ENCODE measurements around the gene GARS1.

Gene GARS1

GRCh38 chr7:30664184-30664885, 69.7 kb downstream of the GARS1 start:
- Histone ChIP-seq H3K4me3 (ENCODE audit: low read length in 2 of 2) (no peak overlapping the region), H3K27ac (ENCODE audit: low read length) (no peak overlapping the region), H3K9me3 (ENCODE audit: control insufficient read depth in 2 of 2, low read length in 2 of 2) (no peaks in the 10 kb centered on the region), H3K4me1 (ENCODE audit: control insufficient read depth, insufficient read depth, low read length) (no peaks in the 10 kb centered on the region), H3K27me3 (ENCODE audit: control insufficient read depth in 1 of 2, insufficient read depth in 2 of 2, low read length in 2 of 2) (peaks cover 0 to 7% of the 10 kb centered on the region in 2 donors), H3K9ac (ENCODE audit: low read length in 2 of 2) (no peak overlapping the region), H3K36me3 (ENCODE audit: control insufficient read depth in 2 of 2, insufficient read depth in 2 of 2, low read length in 2 of 2) (no peaks in the 10 kb centered on the region)

- Histone ChIP-seq H3K9me3 (ENCODE audit: control insufficient read depth in 2 of 2, low read length in 2 of 2) (no peaks in the 10 kb centered on the region), H3K4me3 (ENCODE audit: low read length in 2 of 2) (no peak overlapping the region), H3K27me3 (ENCODE audit: control insufficient read depth in 1 of 2, insufficient read depth in 2 of 2, low read length in 2 of 2) (peaks cover 0 to 7% of the 10 kb centered on the region in 2 donors), H3K4me1 (ENCODE audit: control insufficient read depth, insufficient read depth, low read length) (no peaks in the 10 kb centered on the region), H3K36me3 (ENCODE audit: control insufficient read depth in 2 of 2, insufficient read depth in 2 of 2, low read length in 2 of 2) (no peaks in the 10 kb centered on the region), H3K9ac (ENCODE audit: low read length in 2 of 2) (no peak overlapping the region), H3K27ac (ENCODE audit: low read length) (no peak overlapping the region)
These were observed 70.4 kb downstream of the GARS1 start for GRCh38 chr7:30665043-30665442.

GRCh38 chr7:30665449-30665848, 70.8 kb downstream of the GARS1 start:
- H3K27ac ChIP-seq (ENCODE audit: low read length): no peak overlapping the region
- H3K4me1 ChIP-seq (ENCODE audit: control insufficient read depth, insufficient read depth, low read length): no peaks in the 10 kb centered on the region

GRCh38 chr7:30667172-30667571, 72.5 kb downstream of the GARS1 start:
- H3K27ac ChIP-seq (ENCODE audit: low read length): no peak overlapping the region
- no peaks in the 10 kb centered on the region for H3K4me1 ChIP-seq (ENCODE audit: control insufficient read depth, insufficient read depth, low read length)
- H3K27me3 ChIP-seq (ENCODE audit: control insufficient read depth in 1 of 2, insufficient read depth in 2 of 2, low read length in 2 of 2): peaks cover 0 to 7% of the 10 kb centered on the region in 2 donors
- no peak overlapping the region for H3K4me3 ChIP-seq (ENCODE audit: low read length in 2 of 2)
- H3K9me3 ChIP-seq (ENCODE audit: control insufficient read depth in 2 of 2, low read length in 2 of 2): no peaks in the 10 kb centered on the region
- no peaks in the 10 kb centered on the region for H3K36me3 ChIP-seq (ENCODE audit: control insufficient read depth in 2 of 2, insufficient read depth in 2 of 2, low read length in 2 of 2)
- H3K9ac ChIP-seq (ENCODE audit: low read length in 2 of 2): no peak overlapping the region

More at GRCh38 chr7:30665449-30665848, 70.8 kb downstream of the GARS1 start:
- no peaks in the 10 kb centered on the region for H3K36me3 ChIP-seq (ENCODE audit: control insufficient read depth in 2 of 2, insufficient read depth in 2 of 2, low read length in 2 of 2)
- no peak overlapping the region for H3K4me3 ChIP-seq (ENCODE audit: low read length in 2 of 2)
- no peaks in the 10 kb centered on the region for H3K9me3 ChIP-seq (ENCODE audit: control insufficient read depth in 2 of 2, low read length in 2 of 2)
- peaks cover 0 to 7% of the 10 kb centered on the region in 2 donors for H3K27me3 ChIP-seq (ENCODE audit: control insufficient read depth in 1 of 2, insufficient read depth in 2 of 2, low read length in 2 of 2)
- H3K9ac ChIP-seq (ENCODE audit: low read length in 2 of 2): no peak overlapping the region

DNA sequence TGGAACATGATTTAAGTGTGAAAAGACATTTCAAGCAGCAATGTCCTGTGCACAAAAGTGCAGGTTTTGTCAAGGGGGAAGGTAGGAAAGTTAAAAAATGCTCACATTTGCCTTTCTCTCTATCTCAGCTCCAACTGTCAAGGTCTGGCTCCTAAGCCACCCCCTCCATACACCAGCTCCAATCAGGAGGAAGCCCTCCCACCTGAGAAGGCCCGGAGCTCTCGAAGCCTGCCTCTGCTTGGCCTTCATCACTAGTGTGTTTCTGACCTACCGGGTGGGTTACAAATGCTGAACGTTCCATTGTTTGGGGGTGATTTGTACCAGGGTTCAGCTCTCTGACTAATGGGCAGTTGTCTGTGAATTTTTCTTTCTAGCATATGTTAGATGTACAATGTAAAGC, 73.4 kb downstream of the GARS1 start:
- H3K36me3 ChIP-seq (ENCODE audit: control insufficient read depth in 2 of 2, insufficient read depth in 2 of 2, low read length in 2 of 2): no peaks in the 10 kb centered on the region
- H3K4me1 ChIP-seq (ENCODE audit: control insufficient read depth, insufficient read depth, low read length): no peaks in the 10 kb centered on the region
- H3K27me3 ChIP-seq (ENCODE audit: control insufficient read depth in 1 of 2, insufficient read depth in 2 of 2, low read length in 2 of 2): peaks cover 0 to 7% of the 10 kb centered on the region in 2 donors
- no peaks in the 10 kb centered on the region for H3K9me3 ChIP-seq (ENCODE audit: control insufficient read depth in 2 of 2, low read length in 2 of 2)
- no peak overlapping the region for H3K4me3 ChIP-seq (ENCODE audit: low read length in 2 of 2)
- H3K27ac ChIP-seq (ENCODE audit: low read length): no peak overlapping the region
- H3K9ac ChIP-seq (ENCODE audit: low read length in 2 of 2): no peak overlapping the region

GRCh38 chr7:30671793-30672465, 77.3 kb downstream of the GARS1 start:
- Histone ChIP-seq H3K9ac (ENCODE audit: low read length in 2 of 2) (no peak overlapping the region), H3K4me3 (ENCODE audit: low read length in 2 of 2) (no peak overlapping the region), H3K27me3 (ENCODE audit: control insufficient read depth in 1 of 2, insufficient read depth in 2 of 2, low read length in 2 of 2) (peaks cover 7 to 12% of the 10 kb centered on the region in 2 donors), H3K9me3 (ENCODE audit: control insufficient read depth in 2 of 2, low read length in 2 of 2) (no peaks in the 10 kb centered on the region), H3K36me3 (ENCODE audit: control insufficient read depth in 2 of 2, insufficient read depth in 2 of 2, low read length in 2 of 2) (no peaks in the 10 kb centered on the region), H3K27ac (ENCODE audit: low read length) (no peak overlapping the region), H3K4me1 (ENCODE audit: control insufficient read depth, insufficient read depth, low read length) (peaks cover 2% of the 10 kb centered on the region)

DNA sequence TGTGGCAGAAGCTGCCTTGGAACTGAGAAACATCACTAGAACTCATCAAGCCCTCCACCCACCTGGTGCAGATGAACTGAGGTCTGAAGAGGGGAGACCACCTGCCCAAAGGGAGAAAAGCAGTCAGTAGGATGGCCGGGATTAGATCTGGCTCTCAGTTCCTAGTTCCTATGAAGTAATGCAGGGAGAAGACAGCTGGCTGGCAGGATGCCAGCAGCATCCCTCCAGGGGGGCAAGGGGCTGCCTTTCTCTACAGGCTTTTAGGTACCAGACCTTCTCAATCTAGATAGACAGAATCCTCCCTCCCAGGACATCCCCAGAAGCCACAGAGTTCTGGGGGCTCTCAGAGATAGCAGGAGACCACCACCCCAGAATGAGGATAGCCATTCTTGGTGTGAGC, 79.7 kb downstream of the GARS1 start:
- Histone ChIP-seq H3K9ac (ENCODE audit: low read length in 2 of 2) (no peak overlapping the region), H3K9me3 (ENCODE audit: control insufficient read depth in 2 of 2, low read length in 2 of 2) (no peaks in the 10 kb centered on the region), H3K27ac (ENCODE audit: low read length) (no peak overlapping the region), H3K27me3 (ENCODE audit: control insufficient read depth in 1 of 2, insufficient read depth in 2 of 2, low read length in 2 of 2) (peaks cover 13 to 18% of the 10 kb centered on the region in 2 donors), H3K4me3 (ENCODE audit: low read length in 2 of 2) (no peak overlapping the region), H3K4me1 (ENCODE audit: control insufficient read depth, insufficient read depth, low read length) (peaks cover 2% of the 10 kb centered on the region), H3K36me3 (ENCODE audit: control insufficient read depth in 2 of 2, insufficient read depth in 2 of 2, low read length in 2 of 2) (no peaks in the 10 kb centered on the region)

GRCh38 chr7:30674876-30675275, 80.2 kb downstream of the GARS1 start:
- Histone ChIP-seq H3K4me1 (ENCODE audit: control insufficient read depth, insufficient read depth, low read length) (peaks cover 2% of the 10 kb centered on the region), H3K36me3 (ENCODE audit: control insufficient read depth in 2 of 2, insufficient read depth in 2 of 2, low read length in 2 of 2) (no peaks in the 10 kb centered on the region), H3K27me3 (ENCODE audit: control insufficient read depth in 1 of 2, insufficient read depth in 2 of 2, low read length in 2 of 2) (peaks cover 16 to 21% of the 10 kb centered on the region in 2 donors), H3K9me3 (ENCODE audit: control insufficient read depth in 2 of 2, low read length in 2 of 2) (no peaks in the 10 kb centered on the region), H3K27ac (ENCODE audit: low read length) (no peak overlapping the region), H3K9ac (ENCODE audit: low read length in 2 of 2) (no peak overlapping the region), H3K4me3 (ENCODE audit: low read length in 2 of 2) (no peak overlapping the region)

GRCh38 chr7:30678805-30679204, 84.1 kb downstream of the GARS1 start:
- no peak overlapping the region for H3K9ac ChIP-seq (ENCODE audit: low read length in 2 of 2)
- no peaks in the 10 kb centered on the region for H3K9me3 ChIP-seq (ENCODE audit: control insufficient read depth in 2 of 2, low read length in 2 of 2)
- H3K4me1 ChIP-seq (ENCODE audit: control insufficient read depth, insufficient read depth, low read length): peaks cover 17% of the 10 kb centered on the region
- H3K36me3 ChIP-seq (ENCODE audit: control insufficient read depth in 2 of 2, insufficient read depth in 2 of 2, low read length in 2 of 2): no peaks in the 10 kb centered on the region
- no peak overlapping the region for H3K4me3 ChIP-seq (ENCODE audit: low read length in 2 of 2)
- no peak overlapping the region for H3K27ac ChIP-seq (ENCODE audit: low read length)
- H3K27me3 ChIP-seq (ENCODE audit: control insufficient read depth in 1 of 2, insufficient read depth in 2 of 2, low read length in 2 of 2): peaks cover 42 to 45% of the 10 kb centered on the region in 2 donors

DNA sequence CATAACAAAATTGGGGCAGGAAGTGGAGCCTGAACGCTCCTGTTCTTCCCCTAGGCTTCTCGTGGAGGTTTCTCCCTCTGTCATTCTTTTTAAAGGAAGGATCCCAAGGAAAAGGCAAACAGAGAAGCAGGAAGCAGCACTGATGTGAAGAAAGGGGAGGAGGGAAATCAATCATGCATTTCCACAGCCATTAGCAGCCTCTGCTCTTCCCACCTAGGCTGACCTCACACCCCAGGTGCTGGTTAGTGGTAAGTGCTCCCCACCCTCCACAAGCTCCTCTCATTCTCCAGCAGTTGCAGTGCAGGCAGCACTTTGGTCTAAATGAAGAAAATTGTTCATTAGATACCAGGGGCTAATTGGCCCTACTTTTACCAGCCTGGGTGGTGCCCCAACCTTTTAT, 85.0 kb downstream of the GARS1 start:
- no peak overlapping the region for H3K4me3 ChIP-seq (ENCODE audit: low read length in 2 of 2)
- peaks cover 15% of the 10 kb centered on the region for H3K4me1 ChIP-seq (ENCODE audit: control insufficient read depth, insufficient read depth, low read length)
- no peaks in the 10 kb centered on the region for H3K9me3 ChIP-seq (ENCODE audit: control insufficient read depth in 2 of 2, low read length in 2 of 2)
- peaks cover 40 to 41% of the 10 kb centered on the region in 2 donors for H3K27me3 ChIP-seq (ENCODE audit: control insufficient read depth in 1 of 2, insufficient read depth in 2 of 2, low read length in 2 of 2)
- H3K9ac ChIP-seq (ENCODE audit: low read length in 2 of 2): no peak overlapping the region
- H3K27ac ChIP-seq (ENCODE audit: low read length): no peak overlapping the region
- H3K36me3 ChIP-seq (ENCODE audit: control insufficient read depth in 2 of 2, insufficient read depth in 2 of 2, low read length in 2 of 2): no peaks in the 10 kb centered on the region

GRCh38 chr7:30681331-30681797, 86.7 kb downstream of the GARS1 start:
- peaks cover 15% of the 10 kb centered on the region for H3K4me1 ChIP-seq (ENCODE audit: control insufficient read depth, insufficient read depth, low read length)
- peak overlapping the region; percentile 17 to 71 for H3K4me3 ChIP-seq (ENCODE audit: low read length in 2 of 2)
- no peaks in the 10 kb centered on the region for H3K9me3 ChIP-seq (ENCODE audit: control insufficient read depth in 2 of 2, low read length in 2 of 2)
- H3K9ac ChIP-seq (ENCODE audit: low read length in 2 of 2): no peak overlapping the region
- H3K27ac ChIP-seq (ENCODE audit: low read length): no peak overlapping the region
- H3K36me3 ChIP-seq (ENCODE audit: control insufficient read depth in 2 of 2, insufficient read depth in 2 of 2, low read length in 2 of 2): no peaks in the 10 kb centered on the region
- H3K27me3 ChIP-seq (ENCODE audit: control insufficient read depth in 1 of 2, insufficient read depth in 2 of 2, low read length in 2 of 2): peaks cover 48 to 52% of the 10 kb centered on the region in 2 donors
